Lower leg skin (tissue), 3 donors: ENCODE measurements around the gene PTGDR2.

Source experiments
- POLR2A ChIP-seq, 2 donors: fragments of 450-650 bp; IDR thresholded peaks; one replicate each; pipeline ENCODE4 v1.6.1; 2016 to 2017; ENCODE audit warnings: antibody characterized with exemption in 2 of 2, mild to moderate bottlenecking in 1 of 2, moderate library complexity in 1 of 2
- TF ChIP-seq, protein P1 (sequence below), 3 donors: fragments of 450-650 bp; IDR thresholded peaks; one replicate each; pipeline ENCODE4 v1.5.1; 2016; ENCODE audit warnings: antibody characterized with exemption in 3 of 3, mild to moderate bottlenecking in 3 of 3, moderate library complexity in 2 of 3

DNA sequence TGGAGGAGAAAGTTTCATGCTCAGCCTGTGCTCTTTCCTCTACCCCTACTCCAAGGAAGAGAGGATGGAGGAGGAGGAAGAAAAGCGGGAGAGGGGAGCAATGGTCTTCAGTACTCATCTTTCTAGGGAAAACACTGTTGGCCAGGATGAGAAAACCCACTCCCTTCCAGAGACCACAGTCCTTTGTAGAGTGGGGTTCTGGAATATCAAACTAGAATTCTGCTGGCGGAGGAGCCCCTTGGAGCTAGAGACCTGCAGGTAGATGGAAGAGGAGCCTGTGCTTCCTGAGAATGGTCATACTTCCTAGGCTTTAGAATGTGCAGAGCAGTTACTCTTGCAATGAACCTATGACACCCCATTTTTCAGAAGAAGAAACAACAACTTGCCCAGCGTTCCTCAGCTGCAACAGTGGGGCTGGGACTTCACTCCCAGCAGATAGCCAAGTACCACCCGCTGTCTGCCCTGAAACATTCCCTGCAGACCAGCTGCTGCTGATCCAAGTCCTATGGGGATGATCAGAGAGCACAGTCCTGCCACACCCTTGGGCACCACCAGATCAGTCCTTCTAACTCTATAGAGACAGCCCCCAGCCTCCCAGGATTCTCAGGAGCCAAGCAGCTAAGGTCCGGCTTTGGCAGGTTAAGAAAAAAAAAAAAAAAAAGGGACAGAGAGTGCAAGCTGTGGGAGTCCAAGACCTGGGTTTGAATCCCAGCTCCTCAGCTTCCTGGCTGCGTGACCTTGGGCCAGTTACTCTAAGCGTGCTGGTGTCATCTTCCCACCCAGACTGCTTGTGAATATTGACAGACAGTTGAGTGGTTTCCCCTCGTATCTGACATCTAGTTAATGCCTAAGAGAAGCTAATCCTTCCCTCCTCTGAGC, 664 bp downstream of the PTGDR2 start:
- TF ChIP-seq, protein P1, sequence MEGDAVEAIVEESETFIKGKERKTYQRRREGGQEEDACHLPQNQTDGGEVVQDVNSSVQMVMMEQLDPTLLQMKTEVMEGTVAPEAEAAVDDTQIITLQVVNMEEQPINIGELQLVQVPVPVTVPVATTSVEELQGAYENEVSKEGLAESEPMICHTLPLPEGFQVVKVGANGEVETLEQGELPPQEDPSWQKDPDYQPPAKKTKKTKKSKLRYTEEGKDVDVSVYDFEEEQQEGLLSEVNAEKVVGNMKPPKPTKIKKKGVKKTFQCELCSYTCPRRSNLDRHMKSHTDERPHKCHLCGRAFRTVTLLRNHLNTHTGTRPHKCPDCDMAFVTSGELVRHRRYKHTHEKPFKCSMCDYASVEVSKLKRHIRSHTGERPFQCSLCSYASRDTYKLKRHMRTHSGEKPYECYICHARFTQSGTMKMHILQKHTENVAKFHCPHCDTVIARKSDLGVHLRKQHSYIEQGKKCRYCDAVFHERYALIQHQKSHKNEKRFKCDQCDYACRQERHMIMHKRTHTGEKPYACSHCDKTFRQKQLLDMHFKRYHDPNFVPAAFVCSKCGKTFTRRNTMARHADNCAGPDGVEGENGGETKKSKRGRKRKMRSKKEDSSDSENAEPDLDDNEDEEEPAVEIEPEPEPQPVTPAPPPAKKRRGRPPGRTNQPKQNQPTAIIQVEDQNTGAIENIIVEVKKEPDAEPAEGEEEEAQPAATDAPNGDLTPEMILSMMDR (IDR thresholded peaks at IDR 0.05) = no peak
- TF ChIP-seq POLR2A (IDR thresholded peaks at IDR 0.05) = no peak
